ENCODE data around the gene ANKFN1. TPM values are rescaled to one million over a fixed set of nuclear protein-coding genes. Genes with fewer than 3 reads are reported as not detected.

The ANKFN1 gene
- total RNA-seq, 6 experiments from 2014 or later: 0.07 to 0.81 (median 0.45) TPM

GRCh38 chr17:56499799-56500388, 346.6 kb downstream of the ANKFN1 start:
- Mint-ChIP-seq H3K9me3 (no peaks in the 10 kb centered on the region), H3K27ac (no peak overlapping the region), H3K27me3 (ENCODE audit: insufficient read depth) (no peaks in the 10 kb centered on the region; the same call in 1 of the 2 replicates), H3K4me1 (ENCODE audit: low read depth) (peaks cover 22% of the 10 kb centered on the region; the same call in 1 of the 2 replicates), H3K36me3 (ENCODE audit: low read depth) (no peaks in the 10 kb centered on the region), H3K4me3 (no peak overlapping the region)
- DNase-seq: peak; percentile 21
- peak; percentile 81 for TF ChIP-seq CTCF (IDR thresholded peaks at IDR 0.05)

- Mint-ChIP-seq H3K36me3 (ENCODE audit: low read depth) (no peaks in the 10 kb centered on the region), H3K4me1 (ENCODE audit: low read depth) (peaks cover 17% of the 10 kb centered on the region; the same call in 1 of the 2 replicates), H3K27me3 (ENCODE audit: insufficient read depth) (no peaks in the 10 kb centered on the region), H3K27ac (no peak overlapping the region), H3K9me3 (no peaks in the 10 kb centered on the region), H3K4me3 (no peak overlapping the region)
- no peak for DNase-seq
- TF ChIP-seq CTCF (IDR thresholded peaks at IDR 0.05): no peak
These were observed 348.9 kb downstream of the ANKFN1 start for GRCh38 chr17:56502120-56502654.

GRCh38 chr17:56505154-56505756, 352.0 kb downstream of the ANKFN1 start:
- Mint-ChIP-seq H3K4me3 (no peak overlapping the region), H3K4me1 (ENCODE audit: low read depth) (peaks cover 16% of the 10 kb centered on the region; the same call in 1 of the 2 replicates), H3K9me3 (no peaks in the 10 kb centered on the region), H3K27me3 (ENCODE audit: insufficient read depth) (peaks cover 3% of the 10 kb centered on the region; the same call in 1 of the 2 replicates), H3K27ac (no peak overlapping the region), H3K36me3 (ENCODE audit: low read depth) (no peaks in the 10 kb centered on the region)
- no peak for DNase-seq
- no peak for TF ChIP-seq CTCF (IDR thresholded peaks at IDR 0.05)

GRCh38 chr17:56506349-56506748, 353.1 kb downstream of the ANKFN1 start:
- Mint-ChIP-seq H3K27me3 (ENCODE audit: insufficient read depth) (peaks cover 3% of the 10 kb centered on the region; the same call in 1 of the 2 replicates), H3K4me1 (ENCODE audit: low read depth) (peaks cover 5% of the 10 kb centered on the region; the same call in 1 of the 2 replicates), H3K36me3 (ENCODE audit: low read depth) (no peaks in the 10 kb centered on the region), H3K9me3 (no peaks in the 10 kb centered on the region), H3K4me3 (no peak overlapping the region), H3K27ac (no peak overlapping the region)
- DNase-seq: no peak
- no peak for TF ChIP-seq CTCF (IDR thresholded peaks at IDR 0.05)

GRCh38 chr17:56510554-56511342, 357.5 kb downstream of the ANKFN1 start:
- DNase-seq: no peak
- Mint-ChIP-seq H3K9me3 (no peaks in the 10 kb centered on the region), H3K4me3 (no peak overlapping the region), H3K27ac (no peak overlapping the region), H3K36me3 (ENCODE audit: low read depth) (no peaks in the 10 kb centered on the region), H3K4me1 (ENCODE audit: low read depth) (no peaks in the 10 kb centered on the region), H3K27me3 (ENCODE audit: insufficient read depth) (peaks cover 6% of the 10 kb centered on the region)
- no peak for TF ChIP-seq CTCF (IDR thresholded peaks at IDR 0.05)

Measured in HFFc6 (cell line).